Motor neuron (in vitro differentiated cells): Measurements from ENCODE around the gene SLC17A2. TPM values are rescaled to one million over a fixed set of nuclear protein-coding genes. Genes with fewer than 3 reads are reported as not detected.

ENCODE experiments used
- ATAC-seq, 8 experiments: fragments of 200-7000 bp; cut with Tn5 transposase; replicated peaks in 6 of 8; 2 replicates each; pipeline ENCODE4 v1.8.0; 2021; ENCODE audit warnings: mild to moderate bottlenecking in 8 of 8, moderate library complexity in 8 of 8
- H3K27ac ChIP-seq, 2 donors: fragments of 250-450 bp; sonication (Bioruptor Pico); 2 replicates each; pipeline ENCODE4 v1.9.0; 2021; ENCODE audit warnings: antibody characterized with exemption in 2 of 2, mild to moderate bottlenecking in 2 of 2, moderate library complexity in 1 of 2
- H3K4me1 ChIP-seq, 2 donors: fragments of 250-450 bp; sonication (Bioruptor Pico); replicated peaks in 1 of 2; 2 replicates each; pipeline ENCODE4 v1.6.1; 2021; ENCODE audit warnings: antibody characterized with exemption in 2 of 2, mild to moderate bottlenecking in 2 of 2, moderate library complexity in 1 of 2
- H3K4me3 ChIP-seq, 5 donors: fragments of 250-450 bp; sonication (Bioruptor Pico); 2 replicates each; pipeline ENCODE4 v1.9.0; 2021; ENCODE audit warnings: antibody characterized with exemption in 5 of 5, mild to moderate bottlenecking in 5 of 5, moderate library complexity in 4 of 5
- WGBS, 10 experiments: fragments of 450-650 bp; shearing (Covaris generic); methylation state at CpG; one replicate each; pipeline ENCODE4 v1.0.0; 2022; 5-methylcytosine and 5-hydroxymethylcytosine counted together
- in situ Hi-C, 9 experiments: fragments of 400-800 bp; cut with MboI; loops; one replicate each; pipeline ENCODE4 v1.15.0; 2021; ENCODE audit warnings: low sequenced_read_pairs in 9 of 9, low pct_unique_long_range_greater_than_20kb in 2 of 9; ENCODE audit not compliant: unreplicated experiment in 9 of 9
- total RNA-seq, 8 experiments: library from RNA; unstranded; fragments of 300-600 nt; gene quantifications; 2 replicates each; pipeline versions ENCODE4 v1.2.3 to v1.2.4, GENCODE V29; 2022

Gene SLC17A2
- total RNA-seq, 8 experiments from 2014 or later: 0.14 to 0.31 TPM; not detected in 6

DNA sequence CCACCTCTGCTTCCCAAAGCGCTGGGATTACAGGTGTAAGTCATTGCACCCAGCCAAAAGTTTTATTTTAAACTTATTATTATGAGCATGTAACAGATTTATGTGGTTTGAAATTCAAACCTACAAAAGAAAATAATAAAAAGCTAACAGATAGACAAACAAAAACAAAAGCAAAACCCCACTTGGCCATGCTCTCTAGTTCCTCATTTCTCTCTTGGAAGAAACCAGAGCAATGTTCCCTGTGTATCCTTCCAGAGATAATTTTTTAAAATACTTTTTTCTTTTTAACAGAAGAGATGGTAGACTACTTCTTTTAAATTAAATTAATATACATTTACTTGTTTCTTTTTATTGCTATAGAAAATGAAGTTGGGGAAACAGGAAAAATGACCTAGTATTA lies 28.4 kb downstream of the SLC17A2 start:
- Histone ChIP-seq H3K4me1 (no peaks in the 10 kb centered on the region), H3K27ac (no peak overlapping the region), H3K4me3 (no peak overlapping the region)
- in situ Hi-C loops: loop anchor here in 1 of 9 experiments (25.0 kb wide), 1 partner anchor 290 kb away; no protein-coding TSS in a partner anchor
- no peak for ATAC-seq
- 64 to 100% (median 95%) methylated on average over 1 of the region's 1 CpG; no CpG with 5 or more reads in 4 of the 10 experiments for WGBS, 10 experiments

DNA sequence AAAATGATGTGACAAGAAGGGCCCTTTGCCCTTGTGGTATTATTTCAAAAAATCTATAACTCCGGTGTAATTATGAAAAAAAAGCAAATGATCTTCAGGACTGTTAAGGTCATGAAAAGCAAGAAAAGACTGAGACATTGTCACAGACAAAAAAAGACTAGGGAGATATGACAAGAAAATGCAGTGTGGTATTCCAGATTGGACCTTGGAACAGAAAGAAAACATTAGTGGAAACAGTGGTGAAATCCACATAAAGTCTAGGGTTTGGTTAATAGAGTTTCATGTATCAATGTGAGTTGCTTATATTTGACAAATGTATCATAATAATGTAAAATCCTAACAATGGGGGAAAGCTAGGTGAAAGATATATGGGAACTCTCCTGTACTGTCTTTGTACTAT lies 29.6 kb downstream of the SLC17A2 start:
- Histone ChIP-seq H3K27ac (no peak overlapping the region), H3K4me3 (no peak overlapping the region), H3K4me1 (no peaks in the 10 kb centered on the region)
- WGBS, 10 experiments: 11 to 100% (median 78%) methylated on average over 1 of the region's 1 CpG; no CpG with 5 or more reads in 1 of the 10 experiments
- in situ Hi-C loops: loop anchor here in 1 of 9 experiments (25.0 kb wide), 1 partner anchor 289 kb away; no protein-coding TSS in a partner anchor
- no peak for ATAC-seq

DNA sequence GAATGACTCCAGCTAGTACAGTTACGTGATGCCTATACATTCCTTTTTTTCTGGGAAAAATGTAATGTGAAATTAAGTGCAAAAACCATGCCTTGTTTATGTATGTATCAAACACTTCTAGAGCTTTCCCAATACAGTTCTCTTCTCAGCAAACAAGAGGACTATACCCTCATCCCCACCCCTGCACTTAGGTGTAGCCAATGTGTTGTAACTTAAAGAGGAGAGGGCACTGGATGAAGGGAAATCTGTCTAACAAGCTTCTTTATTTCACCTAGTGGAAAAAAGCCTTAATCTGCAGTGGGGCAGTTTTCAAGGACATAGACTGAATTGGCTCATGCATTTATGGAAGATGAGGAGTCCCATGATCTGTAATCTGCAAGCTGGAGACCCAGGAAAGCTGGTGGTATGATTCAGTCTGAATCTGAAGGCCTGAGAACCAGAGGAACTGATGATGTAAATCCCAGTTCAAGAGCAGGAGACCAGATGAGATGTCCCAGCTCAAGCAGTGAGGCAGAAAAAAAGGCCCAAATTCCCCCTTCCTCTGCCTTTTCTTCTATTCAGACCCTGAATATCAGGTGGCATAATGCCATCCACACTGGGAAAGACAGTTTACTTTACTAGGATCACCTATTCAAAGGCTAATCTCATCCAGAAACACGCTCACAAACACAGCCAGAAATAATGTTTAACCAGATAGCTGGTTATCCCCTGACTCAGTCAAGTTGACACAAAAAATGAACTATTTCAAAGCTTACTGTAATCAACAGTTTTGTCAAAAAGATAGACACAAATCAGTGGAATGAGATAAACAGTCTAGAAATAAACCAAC lies 30.7 kb downstream of the SLC17A2 start:
- H3K4me1 ChIP-seq: no peaks in the 10 kb centered on the region
- ATAC-seq: peak in 1 of 8 experiments; percentile 28
- no peak overlapping the region for H3K4me3 ChIP-seq
- in situ Hi-C loops: loop anchor here in 1 of 9 experiments (25.0 kb wide), 1 partner anchor 287 kb away; no protein-coding TSS in a partner anchor
- 43 to 100% (median 75%) methylated on average over 1 to 2 of the region's 2 CpGs; no CpG with 5 or more reads in 2 of the 10 experiments for WGBS, 10 experiments
- H3K27ac ChIP-seq: no peak overlapping the region

DNA sequence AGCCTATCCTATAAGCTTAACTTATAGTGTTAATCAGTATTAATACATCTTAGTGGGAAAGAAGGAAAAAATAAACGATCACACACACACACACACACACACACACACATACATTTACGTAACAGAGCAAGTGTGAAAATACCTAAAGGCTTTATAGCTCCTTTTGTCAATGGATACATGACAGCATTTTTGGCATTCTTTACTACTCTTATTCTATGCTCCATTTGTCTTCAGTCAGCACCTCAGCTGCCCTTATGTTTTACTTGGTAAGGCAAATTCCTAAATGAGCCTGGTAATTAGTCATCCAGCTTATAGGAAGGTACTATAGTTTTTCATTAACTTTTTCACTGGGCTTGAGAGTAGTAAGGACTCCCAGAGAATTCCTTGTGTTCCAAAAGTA lies 31.4 kb downstream of the SLC17A2 start:
- in situ Hi-C loops: no loop called here
- no peak for ATAC-seq
- H3K4me3 ChIP-seq: no peak overlapping the region
- H3K4me1 ChIP-seq: no peaks in the 10 kb centered on the region
- WGBS, 10 experiments: 40 to 100% (median 90%) methylated on average over 1 to 2 of the region's 2 CpGs; no CpG with 5 or more reads in 4 of the 10 experiments
- H3K27ac ChIP-seq: no peak overlapping the region

DNA sequence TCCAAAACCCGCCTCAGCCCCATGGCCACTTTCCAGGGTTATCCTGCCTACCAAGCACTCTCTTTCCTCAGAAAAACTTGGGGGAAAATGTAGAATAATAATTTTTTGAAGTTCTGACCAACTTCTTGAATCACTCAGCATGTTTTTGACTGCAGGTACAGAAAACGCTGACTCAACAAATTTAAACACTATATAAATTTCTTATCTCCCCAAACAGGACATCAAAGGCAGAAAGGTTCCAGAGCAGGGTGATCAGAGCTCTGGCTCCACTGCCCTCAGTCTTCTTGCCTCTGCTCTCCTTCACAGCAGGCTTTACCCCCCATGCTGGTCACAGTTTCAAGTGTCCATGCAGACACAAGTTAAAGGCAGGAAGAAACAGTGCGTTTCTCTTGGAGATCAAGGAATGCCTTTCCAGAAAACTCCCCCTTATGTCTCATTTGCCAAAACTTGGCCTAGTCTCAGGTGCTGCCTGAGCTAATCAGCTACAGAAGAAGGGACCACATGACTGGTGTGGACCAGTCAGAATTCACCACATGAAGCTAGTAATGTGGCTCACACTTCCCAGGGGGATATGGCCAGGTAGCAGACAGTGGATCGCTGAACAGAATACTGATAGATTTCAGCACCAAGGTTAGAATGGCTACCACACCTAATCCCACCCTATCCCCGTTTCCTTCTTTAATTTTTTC lies 32.1 kb downstream of the SLC17A2 start:
- no peak overlapping the region for H3K27ac ChIP-seq
- ATAC-seq: no peak
- no peaks in the 10 kb centered on the region for H3K4me1 ChIP-seq
- in situ Hi-C loops: no loop called here
- 41 to 100% (median 93%) methylated on average over 1 to 5 of the region's 5 CpGs; no CpG with 5 or more reads in 1 of the 10 experiments for WGBS, 10 experiments
- H3K4me3 ChIP-seq: no peak overlapping the region

DNA sequence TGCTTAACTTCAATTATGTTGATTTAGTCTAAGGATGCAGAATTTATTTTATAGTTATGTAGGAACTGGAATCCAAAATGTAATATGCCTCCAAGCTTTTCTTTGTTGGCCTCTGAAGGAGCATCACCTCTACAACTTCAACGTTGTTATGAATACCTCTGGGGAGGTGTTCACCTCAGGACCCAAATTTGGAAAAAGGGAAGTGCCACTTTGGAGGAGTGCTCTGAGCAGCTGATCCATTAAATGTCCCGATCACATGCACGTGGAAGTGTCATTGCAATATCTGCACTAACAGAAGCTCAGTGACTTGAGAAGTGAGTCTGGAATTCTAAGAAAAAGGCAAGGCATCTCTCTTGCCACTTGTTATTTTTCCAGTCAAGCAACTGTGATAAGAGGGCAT lies 34.2 kb downstream of the SLC17A2 start:
- Histone ChIP-seq H3K27ac (no peak overlapping the region), H3K4me1 (no peaks in the 10 kb centered on the region), H3K4me3 (no peak overlapping the region)
- in situ Hi-C loops: no loop called here
- ATAC-seq: no peak
- WGBS, 10 experiments: 0 to 100% (median 79%) methylated on average over 1 to 3 of the region's 3 CpGs; no CpG with 5 or more reads in 4 of the 10 experiments

DNA sequence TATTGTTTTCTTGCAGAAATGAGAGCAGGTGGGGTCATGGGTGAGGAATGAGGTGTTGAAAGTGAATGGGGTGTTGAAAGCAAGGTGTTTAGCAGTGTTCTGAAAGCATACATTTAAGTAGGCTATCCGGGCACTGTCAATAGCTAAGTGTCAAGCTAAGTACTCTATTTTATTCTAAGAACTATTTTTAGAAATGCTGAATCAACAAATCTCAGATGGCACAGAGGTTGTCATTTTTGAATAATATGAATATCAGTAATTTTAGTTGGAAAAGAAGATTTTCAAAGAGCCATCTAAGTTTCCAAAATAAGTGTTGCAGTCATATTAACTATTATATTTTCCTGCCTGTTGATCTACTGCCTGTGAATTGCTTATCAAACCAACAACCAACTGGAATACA lies 34.7 kb downstream of the SLC17A2 start:
- no peak for ATAC-seq
- Histone ChIP-seq H3K4me3 (no peak overlapping the region), H3K27ac (no peak overlapping the region), H3K4me1 (no peaks in the 10 kb centered on the region)
- in situ Hi-C loops: no loop called here
- 55 to 100% (median 82%) methylated on average over 1 of the region's 1 CpG; no CpG with 5 or more reads in 1 of the 10 experiments for WGBS, 10 experiments

DNA sequence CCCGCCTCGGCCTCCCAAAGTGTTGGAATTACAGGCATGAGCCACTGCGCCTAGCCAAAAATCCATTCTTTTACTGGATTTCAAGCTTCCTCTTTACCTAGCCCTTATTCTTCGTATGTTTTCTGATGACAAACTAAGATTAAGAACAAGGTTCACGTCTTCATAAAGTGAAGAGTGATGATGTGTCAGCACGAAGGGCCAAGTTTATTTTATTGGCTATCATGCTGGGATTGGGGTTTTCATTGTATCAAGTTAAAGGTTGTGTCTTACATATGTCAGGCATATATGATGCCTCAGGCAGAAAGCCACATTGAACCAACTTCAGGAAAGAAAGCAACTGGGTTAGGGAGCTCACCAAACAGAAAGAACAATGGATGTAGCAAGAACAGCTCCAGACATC lies 36.7 kb downstream of the SLC17A2 start:
- WGBS, 10 experiments: 33 to 100% (median 80%) methylated on average over 1 to 3 of the region's 6 CpGs; no CpG with 5 or more reads in 1 of the 10 experiments
- ATAC-seq: no peak
- Histone ChIP-seq H3K4me1 (no peaks in the 10 kb centered on the region), H3K27ac (no peak overlapping the region), H3K4me3 (no peak overlapping the region)
- in situ Hi-C loops: no loop called here

DNA sequence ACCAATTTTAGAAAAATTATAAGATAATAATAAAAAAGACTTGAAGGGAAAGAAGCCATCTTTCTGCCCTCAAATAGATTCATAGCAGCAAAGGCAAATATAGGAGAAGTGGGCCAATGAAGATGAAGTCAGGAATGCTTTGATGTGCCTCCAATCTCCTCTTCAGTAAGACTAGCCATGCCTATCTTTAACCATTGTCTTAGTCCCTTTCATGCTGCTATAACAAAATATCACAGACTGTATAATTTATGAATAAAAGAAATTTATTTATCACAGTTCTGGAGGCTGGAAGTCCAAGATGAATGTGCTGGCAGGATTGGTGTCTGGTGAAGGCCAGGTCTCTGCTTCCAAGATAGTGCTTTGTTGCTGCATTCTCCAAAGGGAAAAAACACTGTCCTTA lies 37.6 kb downstream of the SLC17A2 start:
- ATAC-seq: no peak
- Histone ChIP-seq H3K4me3 (no peak overlapping the region), H3K27ac (no peak overlapping the region), H3K4me1 (no peaks in the 10 kb centered on the region)
- in situ Hi-C loops: no loop called here

DNA sequence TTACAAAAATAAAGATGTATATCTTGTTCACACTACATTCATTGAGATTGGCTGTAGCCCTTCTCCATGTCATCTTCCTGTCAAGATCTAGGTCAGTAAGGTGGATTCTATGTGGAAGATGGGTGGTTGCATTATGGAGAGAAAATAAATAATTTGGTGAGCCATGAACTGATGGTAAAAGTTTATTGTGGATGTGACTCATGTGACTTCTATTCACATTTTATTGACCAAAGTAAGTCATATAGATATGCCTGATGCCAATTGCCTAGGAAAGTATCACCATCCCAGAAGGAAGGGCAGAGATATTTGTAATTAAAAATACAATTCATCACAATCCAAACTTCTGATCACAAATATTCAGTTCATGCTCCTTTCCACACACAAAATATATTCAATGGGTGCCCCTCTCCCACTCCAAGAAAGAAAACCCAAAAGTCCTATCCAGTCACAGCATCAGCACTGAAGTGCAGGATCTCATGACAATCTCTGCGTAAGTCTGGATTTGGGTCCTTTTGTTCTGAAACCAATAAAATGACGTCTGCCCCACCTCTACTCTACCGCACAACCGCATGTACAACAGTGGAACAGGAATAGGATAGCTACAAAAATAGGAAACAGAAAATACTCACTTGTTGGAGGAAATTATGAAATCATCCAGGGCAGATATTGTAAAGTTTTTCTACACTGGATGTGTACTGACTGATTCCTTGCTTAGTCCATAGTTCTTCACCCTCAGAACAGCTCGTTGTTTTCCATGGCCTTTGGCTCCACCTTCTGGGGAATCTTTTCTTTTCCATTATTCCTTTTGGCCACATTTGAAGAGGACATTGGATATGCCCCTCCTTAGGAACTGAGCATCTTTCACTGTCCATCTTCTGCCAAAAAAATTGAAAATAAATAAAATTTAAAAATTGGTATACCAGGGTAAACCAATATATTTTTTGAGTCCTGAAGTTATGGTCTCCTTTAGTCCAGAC lies 40.3 kb downstream of the SLC17A2 start:
- H3K4me3 ChIP-seq: no peak overlapping the region
- no peaks in the 10 kb centered on the region for H3K4me1 ChIP-seq
- peak; percentile 67 to 89 (median 78) for ATAC-seq
- in situ Hi-C loops: no loop called here
- H3K27ac ChIP-seq: no peak overlapping the region
- 0 to 100% (median 48%) methylated on average over 1 to 5 of the region's 5 CpGs; no CpG with 5 or more reads in 1 of the 10 experiments for WGBS, 10 experiments

DNA sequence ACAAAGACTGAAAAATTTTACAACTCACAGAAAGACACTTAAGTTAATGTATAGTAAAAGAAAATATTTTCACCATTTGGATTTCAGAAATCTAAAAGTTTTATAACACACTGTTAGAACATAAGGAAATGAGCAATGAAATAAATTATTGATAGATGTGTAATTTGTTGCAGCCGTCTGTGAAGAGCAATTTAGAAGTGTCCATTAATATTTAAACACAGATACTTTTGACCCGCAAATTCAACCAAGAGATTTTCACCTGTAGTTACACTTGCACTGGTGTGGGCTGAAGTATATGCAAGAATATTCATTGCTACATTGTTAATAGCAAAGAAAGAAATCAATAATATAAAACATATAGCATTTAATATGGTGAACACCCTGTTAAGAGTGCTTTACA lies 41.9 kb downstream of the SLC17A2 start:
- WGBS, 10 experiments: 20 to 100% (median 90%) methylated on average over 1 to 2 of the region's 2 CpGs; no CpG with 5 or more reads in 2 of the 10 experiments
- Histone ChIP-seq H3K4me3 (no peak overlapping the region), H3K27ac (no peak overlapping the region), H3K4me1 (no peaks in the 10 kb centered on the region)
- in situ Hi-C loops: no loop called here
- no peak for ATAC-seq

DNA sequence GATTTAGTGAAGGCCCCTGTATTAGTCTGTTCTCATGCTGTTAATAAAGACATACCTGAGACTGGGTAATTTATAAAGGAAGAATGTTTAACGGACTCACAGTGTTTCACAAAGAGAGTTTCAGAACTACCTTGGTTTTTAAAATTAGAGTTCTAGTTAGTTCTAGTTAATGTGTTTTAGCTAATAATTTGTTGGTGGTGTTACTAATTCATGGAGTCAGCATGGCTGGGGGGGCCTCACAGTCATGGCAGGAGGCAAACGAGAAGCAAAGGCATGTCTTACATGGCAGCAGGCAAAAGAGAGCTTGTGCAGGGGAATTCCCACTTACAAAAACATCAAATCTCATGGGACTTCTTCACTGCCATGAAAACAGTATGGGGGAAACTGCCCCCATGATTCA lies 44.4 kb downstream of the SLC17A2 start:
- Histone ChIP-seq H3K4me1 (no peaks in the 10 kb centered on the region), H3K27ac (no peak overlapping the region), H3K4me3 (no peak overlapping the region)
- in situ Hi-C loops: no loop called here
- ATAC-seq: no peak
- 40 to 100% (median 93%) methylated on average over 1 to 2 of the region's 2 CpGs; no CpG with 5 or more reads in 1 of the 10 experiments for WGBS, 10 experiments
